OCI-LY7 (cell line): Measurements from ENCODE around the gene SLC17A9. TPM values are rescaled to one million over a fixed set of nuclear protein-coding genes. Genes with fewer than 3 reads are reported as not detected.

Experiments used
- BruUV-seq: library from RNA; stranded (reverse); fragments of 400-500 nt; replicated peaks from 2 replicates; lab custom pipeline; 2021; lab: Mats Ljungman, UMichigan
- CTCF ChIA-PET: fragments of 300-600 bp; sonication (Branson Sonifier 250); formaldehyde crosslinking; loops from one replicate; lab custom pipeline; 2022; ENCODE audit warnings: antibody characterized with exemption; ENCODE audit not compliant: unreplicated experiment; lab: Charles Lee
- POLR2A ChIA-PET: fragments of 300-600 bp; sonication (Branson Sonifier 250); formaldehyde crosslinking; loops from one replicate; lab custom pipeline; 2022; ENCODE audit warnings: antibody characterized with exemption; lab: Charles Lee
- DNase-seq: peaks from one replicate; pipeline ENCODE4 v3.0.0-alpha.2; 2015; ENCODE audit warnings: low spot score
- H2AFZ ChIP-seq: fragments of 200-600 bp; sonication (generic), shearing (Covaris generic); 2 replicates; pipeline ENCODE4 v1.6.1; 2014; ENCODE audit warnings: mild to moderate bottlenecking, antibody characterized with exemption, low read length, moderate library complexity
- H3K27ac ChIP-seq: fragments of 200-600 bp; sonication (generic); 2 replicates; pipeline ENCODE4 v1.5.1; 2014; ENCODE audit warnings: mixed run types, low read depth, mild to moderate bottlenecking, moderate library complexity, low read length, inconsistent platforms; ENCODE audit not compliant: poor library complexity, severe bottlenecking
- H3K36me3 ChIP-seq: fragments of 200-600 bp; sonication (generic); 2 replicates; pipeline ENCODE4 v1.6.1; 2014; ENCODE audit warnings: mild to moderate bottlenecking, antibody characterized with exemption, low read length, moderate library complexity, mixed read lengths; ENCODE audit not compliant: insufficient read depth
- H3K4me1 ChIP-seq: fragments of 200-600 bp; sonication (generic); 2 replicates; pipeline ENCODE4 v1.5.1; 2014; ENCODE audit warnings: mild to moderate bottlenecking, low read length; ENCODE audit not compliant: insufficient read depth, poor library complexity, severe bottlenecking
- H3K4me2 ChIP-seq: fragments of 200-600 bp; sonication (generic); 2 replicates; pipeline ENCODE4 v1.6.1; 2014; ENCODE audit warnings: mild to moderate bottlenecking, low read length
- H3K4me3 ChIP-seq: fragments of 200-600 bp; sonication (generic); 2 replicates; pipeline ENCODE4 v1.5.1; 2014; ENCODE audit warnings: mild to moderate bottlenecking, low read depth, low read length; ENCODE audit not compliant: poor library complexity, severe bottlenecking
- H3K79me2 ChIP-seq: fragments of 200-600 bp; sonication (generic); 2 replicates; pipeline ENCODE4 v1.6.1; 2016; ENCODE audit warnings: low read depth, mild to moderate bottlenecking, low read length, moderate library complexity, mixed read lengths; ENCODE audit not compliant: insufficient read depth
- H3K9me2 ChIP-seq: fragments of 200-600 bp; sonication (generic); 2 replicates; pipeline ENCODE4 v1.6.1; 2016; ENCODE audit warnings: mild to moderate bottlenecking, low read length, mixed read lengths; ENCODE audit not compliant: insufficient read depth
- H3K9me3 ChIP-seq: fragments of 200-600 bp; sonication (generic); 2 replicates; pipeline ENCODE4 v1.6.1; 2014; ENCODE audit warnings: mild to moderate bottlenecking, mixed run types, low read length, mixed read lengths
- H4K20me1 ChIP-seq: fragments of 200-600 bp; sonication (generic); 2 replicates; pipeline ENCODE4 v1.6.1; 2014; ENCODE audit warnings: mild to moderate bottlenecking, antibody characterized with exemption, low read length, moderate library complexity, mixed read lengths; ENCODE audit not compliant: insufficient read depth
- EZH2phosphoT487 ChIP-seq: fragments of 200-600 bp; sonication (generic); IDR thresholded peaks from 2 replicates; pipeline ENCODE4 v1.6.1; 2018; ENCODE audit warnings: low read depth, borderline replicate concordance, mild to moderate bottlenecking, mixed run types, antibody characterized with exemption, low read length, moderate library complexity, mixed read lengths
- intact Hi-C: fragments of 100-400 bp; cut with micrococcal nuclease; formaldehyde crosslinking; loops from one replicate; pipeline ENCODE4 v1.10.0; 2022; ENCODE audit not compliant: unreplicated experiment
- total RNA-seq, 2 experiments: library from RNA; depleted of rRNA in 1 of 2; stranded (reverse); fragments of >200 nt in 1 of 2; shearing (Covaris generic) in 1 of 2; gene quantifications; 2 replicates each; pipeline ENCODE4 v1.2.3, GENCODE V29; 2014 to 2022
- TF ChIP-seq, protein P1 (sequence below): fragments of 200-600 bp; sonication (generic); conservative IDR thresholded peaks from 2 replicates; pipeline ENCODE4 v1.5.1; 2014; ENCODE audit warnings: mild to moderate bottlenecking, antibody characterized with exemption, low read length, moderate library complexity, mixed read lengths

Gene SLC17A9
- total RNA-seq, 2 experiments from 2014 or later, result 2.0 to 8.1 TPM

DNA sequence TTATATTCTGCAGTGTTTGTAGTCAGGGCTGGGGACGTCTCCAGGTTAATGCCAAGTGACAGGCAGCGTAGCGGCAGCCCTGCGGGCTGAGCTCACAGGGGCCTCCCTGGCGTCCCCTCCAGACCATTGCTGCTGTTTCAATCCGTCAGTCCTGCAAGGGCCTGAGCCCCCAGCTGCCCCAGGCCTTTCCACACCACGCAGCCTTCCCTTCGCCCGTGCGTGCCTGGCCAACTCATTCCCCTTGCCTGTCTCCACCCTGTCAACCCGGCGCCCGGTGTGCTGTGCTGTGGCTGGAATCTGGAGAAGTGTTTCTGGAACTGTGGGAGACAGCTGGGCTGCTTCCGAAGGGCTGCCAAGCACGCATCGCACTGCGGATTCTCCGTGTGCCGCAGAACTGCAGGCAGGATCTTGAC lies 42.4 kb downstream of the SLC17A9 start:
- CTCF ChIA-PET, result no interaction called here
- no peaks in the 10 kb centered on the region for H3K36me3 ChIP-seq
- H3K4me2 ChIP-seq, result no peak overlapping the region
- TF ChIP-seq EZH2phosphoT487, result no peak
- TF ChIP-seq, protein P1, sequence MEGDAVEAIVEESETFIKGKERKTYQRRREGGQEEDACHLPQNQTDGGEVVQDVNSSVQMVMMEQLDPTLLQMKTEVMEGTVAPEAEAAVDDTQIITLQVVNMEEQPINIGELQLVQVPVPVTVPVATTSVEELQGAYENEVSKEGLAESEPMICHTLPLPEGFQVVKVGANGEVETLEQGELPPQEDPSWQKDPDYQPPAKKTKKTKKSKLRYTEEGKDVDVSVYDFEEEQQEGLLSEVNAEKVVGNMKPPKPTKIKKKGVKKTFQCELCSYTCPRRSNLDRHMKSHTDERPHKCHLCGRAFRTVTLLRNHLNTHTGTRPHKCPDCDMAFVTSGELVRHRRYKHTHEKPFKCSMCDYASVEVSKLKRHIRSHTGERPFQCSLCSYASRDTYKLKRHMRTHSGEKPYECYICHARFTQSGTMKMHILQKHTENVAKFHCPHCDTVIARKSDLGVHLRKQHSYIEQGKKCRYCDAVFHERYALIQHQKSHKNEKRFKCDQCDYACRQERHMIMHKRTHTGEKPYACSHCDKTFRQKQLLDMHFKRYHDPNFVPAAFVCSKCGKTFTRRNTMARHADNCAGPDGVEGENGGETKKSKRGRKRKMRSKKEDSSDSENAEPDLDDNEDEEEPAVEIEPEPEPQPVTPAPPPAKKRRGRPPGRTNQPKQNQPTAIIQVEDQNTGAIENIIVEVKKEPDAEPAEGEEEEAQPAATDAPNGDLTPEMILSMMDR, result no peak
- H3K4me3 ChIP-seq, result no peak overlapping the region
- no peaks in the 10 kb centered on the region for H3K79me2 ChIP-seq
- no peaks in the 10 kb centered on the region for H3K4me1 ChIP-seq
- no peaks in the 10 kb centered on the region for H4K20me1 ChIP-seq
- H3K27ac ChIP-seq, result no peak overlapping the region
- H2AFZ ChIP-seq, result no peak overlapping the region
- no peaks in the 10 kb centered on the region for H3K9me2 ChIP-seq
- H3K9me3 ChIP-seq, result no peaks in the 10 kb centered on the region
- DNase-seq, result no peak
- intact Hi-C loops, result no loop called here
- POLR2A ChIA-PET, result no interaction called here
- no TSS peak for BruUV-seq

DNA sequence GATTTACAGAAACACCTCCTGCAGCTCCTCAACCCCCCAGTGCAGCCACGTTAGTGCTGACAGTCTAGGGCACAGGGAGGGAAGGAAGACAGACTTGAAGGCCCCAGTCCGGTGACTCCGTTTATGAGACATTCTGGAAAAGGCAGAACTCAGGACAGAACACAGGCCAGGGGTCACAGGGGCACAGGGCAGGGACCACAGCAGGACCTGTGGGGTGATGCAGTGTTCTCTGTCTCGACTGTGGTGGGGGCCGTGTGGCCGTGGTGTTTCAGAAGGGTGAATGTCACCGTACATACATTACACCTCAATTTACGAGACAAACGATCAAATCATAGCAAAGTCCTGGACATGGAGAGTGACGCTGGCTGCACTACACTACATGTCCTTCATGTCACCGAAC lies 43.0 kb downstream of the SLC17A9 start:
- intact Hi-C loops, result no loop called here
- DNase-seq, result no peak
- H3K27ac ChIP-seq, result no peak overlapping the region
- ChIA-PET CTCF (interaction anchor here (0.6 kb wide), 1 partner anchor 550 kb away, joined by 4 read pairs; no protein-coding TSS in a partner anchor), POLR2A (interaction anchor here (0.7 kb wide), 1 partner anchor 16 kb away, joined by 3 read pairs; no protein-coding TSS in a partner anchor)
- H2AFZ ChIP-seq, result no peak overlapping the region
- no peaks in the 10 kb centered on the region for H3K79me2 ChIP-seq
- no peaks in the 10 kb centered on the region for H4K20me1 ChIP-seq
- H3K4me3 ChIP-seq, result no peak overlapping the region
- no peaks in the 10 kb centered on the region for H3K9me2 ChIP-seq
- TF ChIP-seq EZH2phosphoT487, result no peak
- TF ChIP-seq, protein P1, result no peak
- no peaks in the 10 kb centered on the region for H3K36me3 ChIP-seq
- BruUV-seq, result no TSS peak
- H3K4me2 ChIP-seq, result no peak overlapping the region
- no peaks in the 10 kb centered on the region for H3K4me1 ChIP-seq
- H3K9me3 ChIP-seq, result no peaks in the 10 kb centered on the region

DNA sequence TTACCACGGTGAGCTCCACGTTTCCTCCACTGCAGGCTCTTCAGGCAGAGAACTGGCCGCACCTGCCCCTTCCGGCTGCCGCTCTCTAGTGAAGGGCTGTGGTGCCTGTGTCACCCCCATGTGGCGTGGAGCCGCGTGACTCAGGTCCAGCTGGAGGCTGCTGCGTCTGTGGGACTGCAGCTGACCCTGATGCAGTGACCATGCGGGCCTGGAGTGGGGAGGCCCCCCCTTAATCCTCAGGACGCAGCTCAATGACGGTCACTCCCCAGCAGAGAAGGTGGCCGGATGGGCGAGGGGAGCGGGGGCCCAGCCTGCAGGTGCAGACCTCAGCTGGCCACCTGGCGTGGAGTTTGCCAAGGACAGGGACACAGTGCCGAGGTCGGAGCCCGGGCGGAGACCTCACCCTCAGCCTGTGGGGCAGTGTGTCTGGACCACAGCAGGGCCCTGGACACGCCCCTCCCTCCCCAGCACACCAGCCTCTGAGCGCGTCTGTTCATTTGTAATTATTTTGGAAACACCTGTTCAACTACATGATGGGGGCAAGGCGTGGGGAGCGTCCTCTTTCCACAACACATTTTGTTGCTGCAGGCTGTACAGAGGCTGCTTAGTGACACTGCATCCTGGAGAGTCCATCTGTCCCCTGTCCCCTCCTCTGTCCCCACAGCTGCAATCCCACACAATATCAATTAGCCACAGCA lies 43.5 kb downstream of the SLC17A9 start:
- Histone ChIP-seq H2AFZ (no peak overlapping the region), H3K27ac (no peak overlapping the region), H3K9me3 (no peaks in the 10 kb centered on the region), H3K36me3 (no peaks in the 10 kb centered on the region), H3K4me3 (no peak overlapping the region), H3K4me1 (no peaks in the 10 kb centered on the region), H4K20me1 (no peaks in the 10 kb centered on the region), H3K4me2 (no peak overlapping the region), H3K79me2 (no peaks in the 10 kb centered on the region), H3K9me2 (no peaks in the 10 kb centered on the region)
- no TSS peak for BruUV-seq
- no peak for DNase-seq
- CTCF ChIA-PET, result interaction anchor here (0.6 kb wide), 1 partner anchor 550 kb away, joined by 4 read pairs; no protein-coding TSS in a partner anchor
- POLR2A ChIA-PET, result interaction anchor here (0.7 kb wide), 1 partner anchor 17 kb away, joined by 3 read pairs; no protein-coding TSS in a partner anchor
- no peak for TF ChIP-seq EZH2phosphoT487
- TF ChIP-seq, protein P1, result no peak
- intact Hi-C loops, result no loop called here
